PC-9 (cell line): ENCODE data around the gene SULT2A1. TPM values are rescaled to one million over a fixed set of nuclear protein-coding genes. Genes with fewer than 3 reads are reported as not detected.
A peak's percentile ranks its signal among the peaks of the same experiment; 100 is the strongest.
"Not testable (repeated sequence)": the region's sequence is repeated elsewhere in the genome, so short reads cannot be mapped to it uniquely, and the experiment has no call there.

Experiments
- BruUV-seq: library from RNA; stranded (reverse); fragments of 400-500 nt; replicated peaks from 2 replicates; lab custom pipeline; 2021; lab: Mats Ljungman, UMichigan
- CTCF ChIA-PET: fragments of 300-600 bp; sonication (Branson Sonifier 250); formaldehyde crosslinking; loops from one replicate; lab custom pipeline; 2022; ENCODE audit warnings: antibody characterized with exemption; lab: Charles Lee
- POLR2A ChIA-PET: fragments of 300-600 bp; sonication (Branson Sonifier 250); formaldehyde crosslinking; loops from one replicate; lab custom pipeline; 2022; ENCODE audit warnings: antibody characterized with exemption; ENCODE audit not compliant: unreplicated experiment; lab: Charles Lee
- DNase-seq, 2 experiments: peaks; one replicate each; pipeline versions ENCODE4 v3.0.0 to v3.0.0-alpha.2; 2015 to 2022; ENCODE audit warnings: mixed read lengths in 1 of 2
- H2AFZ ChIP-seq: fragments of 200-600 bp; sonication (generic); 2 replicates; pipeline ENCODE4 v1.8.1; 2017; ENCODE audit warnings: antibody characterized with exemption
- H3F3A ChIP-seq: fragments of 200-600 bp; sonication (generic); 2 replicates; pipeline ENCODE4 v1.8.1; 2017; ENCODE audit warnings: antibody characterized with exemption, mild to moderate bottlenecking, low read depth; ENCODE audit not compliant: insufficient read depth
- H3K27ac ChIP-seq: fragments of 200-600 bp; sonication (generic); 2 replicates; pipeline ENCODE4 v1.6.1; 2016; ENCODE audit warnings: mixed run types
- H3K27me3 ChIP-seq: fragments of 200-600 bp; sonication (generic); 2 replicates; pipeline ENCODE4 v1.6.1; 2016; ENCODE audit warnings: low read depth, mixed run types; ENCODE audit not compliant: insufficient read depth
- H3K36me3 ChIP-seq: fragments of 200-600 bp; sonication (generic); 2 replicates; pipeline ENCODE4 v1.6.1; 2016; ENCODE audit warnings: low read depth, mixed run types
- H3K4me1 ChIP-seq: fragments of 200-600 bp; sonication (generic); replicated peaks from 2 replicates; pipeline ENCODE4 v1.6.1; 2016; ENCODE audit warnings: mixed run types; ENCODE audit not compliant: insufficient read depth
- H3K4me2 ChIP-seq: fragments of 200-600 bp; sonication (generic); 2 replicates; pipeline ENCODE4 v1.6.1; 2017; ENCODE audit warnings: mixed run types
- H3K4me3 ChIP-seq: fragments of 200-600 bp; sonication (generic); 2 replicates; pipeline ENCODE4 v1.6.1; 2016; ENCODE audit warnings: mixed run types
- H3K79me2 ChIP-seq: fragments of 200-600 bp; sonication (generic); 2 replicates; pipeline ENCODE4 v1.6.1; 2017; ENCODE audit warnings: low read depth, mixed run types
- H3K9me2 ChIP-seq: fragments of 200-600 bp; sonication (generic); 2 replicates; pipeline ENCODE4 v1.8.1; 2017; ENCODE audit warnings: mild to moderate bottlenecking; ENCODE audit not compliant: insufficient read depth
- H3K9me3 ChIP-seq: fragments of 200-600 bp; sonication (generic); 2 replicates; pipeline ENCODE4 v1.8.1; 2016; ENCODE audit warnings: low read depth; ENCODE audit not compliant: insufficient read depth
- H4K20me1 ChIP-seq: fragments of 200-600 bp; sonication (generic); 2 replicates; pipeline ENCODE4 v1.8.1; 2017; ENCODE audit not compliant: insufficient read depth
- CTCF ChIP-seq: fragments of 200-600 bp; sonication (generic); conservative IDR thresholded peaks from 2 replicates; pipeline ENCODE4 v1.6.1; 2017; ENCODE audit warnings: mixed run types, antibody characterized with exemption, mild to moderate bottlenecking, moderate library complexity
- EZH2 ChIP-seq: fragments of 200-600 bp; sonication (generic); IDR thresholded peaks from 2 replicates; pipeline ENCODE4 v1.8.0; 2017; ENCODE audit warnings: antibody characterized with exemption, low read depth
- intact Hi-C: fragments of 100-400 bp; cut with micrococcal nuclease; formaldehyde crosslinking; loops from one replicate; pipeline ENCODE4 v1.10.0; 2022; ENCODE audit not compliant: unreplicated experiment
- total RNA-seq: library from RNA; stranded (reverse); gene quantifications from 2 replicates; pipeline ENCODE4 v1.2.3, GENCODE V29; 2021

Gene SULT2A1
- total RNA-seq, 1 experiment from 2014 or later = not detected

- H3K27ac ChIP-seq, BruUV-seq, H3K79me2 ChIP-seq, H4K20me1 ChIP-seq, H3K36me3 ChIP-seq, H2AFZ ChIP-seq, intact Hi-C loops, H3K9me3 ChIP-seq, H3K4me1 ChIP-seq, H3K4me2 ChIP-seq, H3F3A ChIP-seq, H3K4me3 ChIP-seq, H3K27me3 ChIP-seq, POLR2A ChIA-PET, CTCF ChIA-PET, H3K9me2 ChIP-seq: not testable (repeated sequence)
- TF ChIP-seq CTCF = peak; percentile 68
- peak in 1 of 2 experiments; percentile 88 for DNase-seq
Observed at GRCh38 chr19:47909350-47909749, 23.2 kb upstream of the SULT2A1 start.

- intact Hi-C loops = no loop called here
- Histone ChIP-seq H3K27me3 (peaks cover 72% of the 10 kb centered on the region), H3K9me3 (0 out of 2 replicates have a peak, but pooled peaks cover under 1% of the 10 kb centered on the region), H3K4me2 (no peak overlapping the region), H3K4me3 (no peak overlapping the region), H2AFZ (no peak overlapping the region), H3K4me1 (no peaks in the 10 kb centered on the region), H4K20me1 (no peaks in the 10 kb centered on the region; the same call in 1 of the 2 replicates), H3K79me2 (no peaks in the 10 kb centered on the region), H3K27ac (no peak overlapping the region), H3F3A (no peaks in the 10 kb centered on the region), H3K36me3 (no peaks in the 10 kb centered on the region), H3K9me2 (no peaks in the 10 kb centered on the region)
- TF ChIP-seq CTCF (no peak), EZH2 (no peak)
- DNase-seq = no peak
- no TSS peak for BruUV-seq
- CTCF ChIA-PET = interaction anchor here (0.5 kb wide), 1 partner anchor 417 kb away, joined by 3 read pairs; the partner anchor contains the start of gene KPTN
- POLR2A ChIA-PET = no interaction called here
Observed at GRCh38 chr19:47901370-47901769, 15.3 kb upstream of the SULT2A1 start.

- CTCF ChIA-PET = no interaction called here
Observed at GRCh38 chr19:47899335-47899734, 13.2 kb upstream of the SULT2A1 start.

More at GRCh38 chr19:47899335-47899734, 13.2 kb upstream of the SULT2A1 start:
- no peaks in the 10 kb centered on the region for H3K36me3 ChIP-seq
- no peak overlapping the region for H3K27ac ChIP-seq
- no peaks in the 10 kb centered on the region for H3F3A ChIP-seq
- no peaks in the 10 kb centered on the region for H3K9me2 ChIP-seq
- H3K27me3 ChIP-seq = peaks cover 89% of the 10 kb centered on the region
- H2AFZ ChIP-seq = no peak overlapping the region
- H3K4me2 ChIP-seq = no peak overlapping the region
- no TSS peak for BruUV-seq
- peaks cover 4% of the 10 kb centered on the region; the same call in 1 of the 2 replicates for H3K9me3 ChIP-seq
- TF ChIP-seq EZH2 = no peak
- TF ChIP-seq CTCF = no peak
- DNase-seq = no peak
- POLR2A ChIA-PET = interaction anchor here (0.6 kb wide), 1 partner anchor 72 kb away, joined by 7 read pairs; no protein-coding TSS in a partner anchor
- H3K4me3 ChIP-seq = no peak overlapping the region
- no peaks in the 10 kb centered on the region; the same call in 1 of the 2 replicates for H4K20me1 ChIP-seq
- no peaks in the 10 kb centered on the region for H3K4me1 ChIP-seq
- no peaks in the 10 kb centered on the region for H3K79me2 ChIP-seq
- intact Hi-C loops = no loop called here
